KOPT-K1 (cell line): ENCODE results near the gene USP32.
"Not testable (repeated sequence)": the region's sequence is repeated elsewhere in the genome, so short reads cannot be mapped to it uniquely, and the experiment has no call there.

Experiments
- H3K27ac ChIP-seq: fragments of 200-600 bp; sonication (generic); 2 replicates; pipeline ENCODE4 v1.5.1; 2016; ENCODE audit warnings: antibody characterized with exemption, mild to moderate bottlenecking, low read depth, low read length; ENCODE audit not compliant: poor library complexity, severe bottlenecking
- H3K36me3 ChIP-seq: fragments of 200-600 bp; sonication (generic); 2 replicates; pipeline ENCODE4 v1.5.1; 2017; ENCODE audit warnings: antibody characterized with exemption, mild to moderate bottlenecking, low read length, moderate library complexity; ENCODE audit not compliant: insufficient read depth
- H3K9me3 ChIP-seq: fragments of 200-600 bp; sonication (generic); 2 replicates; pipeline ENCODE4 v1.5.1; 2017; ENCODE audit warnings: antibody characterized with exemption, low read length, mild to moderate bottlenecking; ENCODE audit not compliant: insufficient read depth, poor library complexity, severe bottlenecking

Gene USP32

GRCh38 chr17:60392042-60392844 is at the start of gene USP32:
Gene USP32 (minus strand): TSS chr17:60392133. CDS start chr17:60391939, 194 bp downstream.
- H3K36me3 ChIP-seq, result no peaks in the 10 kb centered on the region
- H3K9me3 ChIP-seq, result no peaks in the 10 kb centered on the region
- peak within 1 kb of the TSS; percentile 99 for H3K27ac ChIP-seq

DNA sequence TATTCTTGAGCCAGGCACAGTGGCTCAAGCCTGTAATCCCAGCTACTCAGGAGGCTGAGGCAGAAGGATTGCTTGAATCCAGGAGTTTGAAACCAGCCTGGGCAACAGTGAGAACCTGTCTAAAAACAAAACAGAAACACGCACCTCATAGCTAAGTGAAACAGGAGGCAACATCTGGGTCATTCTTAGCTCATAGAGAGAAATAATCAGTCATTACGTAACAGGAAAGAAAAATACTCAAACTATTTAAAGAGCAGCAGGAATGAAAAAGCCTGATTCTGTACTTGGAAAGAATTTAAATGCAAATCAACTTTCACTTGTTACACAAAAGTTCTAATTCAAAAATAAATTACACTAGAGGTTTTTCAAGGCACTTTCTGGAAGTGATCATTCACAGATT is 47.6 kb upstream of the USP32 start:
- Histone ChIP-seq H3K9me3 (no peaks in the 10 kb centered on the region), H3K27ac (no peak overlapping the region), H3K36me3 (0 out of 2 replicates have a peak, but pooled peaks cover under 1% of the 10 kb centered on the region)

- H3K9me3 ChIP-seq, result peaks cover 21% of the 10 kb centered on the region
- no peak overlapping the region for H3K27ac ChIP-seq
- no peaks in the 10 kb centered on the region for H3K36me3 ChIP-seq
These were observed 44.7 kb upstream of the USP32 start for GRCh38 chr17:60436676-60437075.

GRCh38 chr17:60435244-60436167 is 43.6 kb upstream of the USP32 start:
- Histone ChIP-seq H3K9me3 (peaks cover 21% of the 10 kb centered on the region), H3K27ac (no peak overlapping the region), H3K36me3 (no peaks in the 10 kb centered on the region)

- not testable (repeated sequence) for H3K27ac ChIP-seq, H3K36me3 ChIP-seq
- peaks cover 21% of the 10 kb centered on the region for H3K9me3 ChIP-seq
These were observed 41.4 kb upstream of the USP32 start for GRCh38 chr17:60433021-60433997.

DNA sequence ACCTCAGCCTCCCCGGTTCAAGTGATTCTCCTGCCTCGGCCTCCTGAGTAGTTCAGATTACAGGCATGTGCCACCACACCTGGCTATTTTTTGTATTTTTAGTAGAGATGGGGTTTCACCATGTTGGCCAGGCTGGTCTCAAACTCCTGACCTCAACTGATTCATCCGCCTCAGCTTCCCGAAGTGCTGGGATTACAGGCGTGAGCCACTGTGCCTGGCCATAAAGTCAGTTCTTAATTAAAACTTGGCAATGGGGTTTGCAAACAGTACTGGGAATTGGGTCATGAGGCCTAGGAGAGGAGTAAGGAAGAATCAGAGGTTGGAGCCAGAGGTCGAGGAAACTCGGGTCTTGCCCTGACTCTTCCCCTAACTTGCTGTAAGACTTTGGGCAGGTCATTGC is 38.6 kb upstream of the USP32 start:
- not testable (repeated sequence) for H3K27ac ChIP-seq, H3K36me3 ChIP-seq
- peaks cover 21% of the 10 kb centered on the region for H3K9me3 ChIP-seq

- H3K27ac ChIP-seq, H3K36me3 ChIP-seq: not testable (repeated sequence)
- peaks cover 17% of the 10 kb centered on the region for H3K9me3 ChIP-seq
These were observed 36.6 kb upstream of the USP32 start for GRCh38 chr17:60428491-60428890.

DNA sequence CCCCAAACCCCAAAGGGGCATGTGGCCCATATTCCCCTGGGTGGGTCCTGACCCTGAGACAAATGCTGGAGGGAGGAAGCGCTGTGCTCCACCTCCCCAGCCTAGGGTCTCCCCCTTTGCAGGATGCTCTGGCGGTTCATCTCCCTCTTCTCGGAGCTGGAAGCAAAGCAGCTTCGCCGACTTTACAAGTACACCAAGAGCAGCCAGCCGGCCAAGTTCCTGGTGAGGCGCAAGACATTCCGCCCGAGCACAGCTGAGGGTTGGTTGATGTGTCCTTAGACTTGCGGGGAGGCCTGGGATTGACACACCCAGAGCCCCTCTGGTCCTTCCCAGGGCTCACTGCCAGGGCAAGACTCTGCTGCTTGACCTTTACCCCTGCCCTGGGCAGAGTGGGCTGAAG is 34.7 kb upstream of the USP32 start:
- Histone ChIP-seq H3K27ac (no peak overlapping the region), H3K36me3 (no peaks in the 10 kb centered on the region), H3K9me3 (no peaks in the 10 kb centered on the region)

GRCh38 chr17:60425626-60426025 is 33.7 kb upstream of the USP32 start:
- Histone ChIP-seq H3K9me3 (no peaks in the 10 kb centered on the region), H3K36me3 (no peaks in the 10 kb centered on the region), H3K27ac (no peak overlapping the region)

DNA sequence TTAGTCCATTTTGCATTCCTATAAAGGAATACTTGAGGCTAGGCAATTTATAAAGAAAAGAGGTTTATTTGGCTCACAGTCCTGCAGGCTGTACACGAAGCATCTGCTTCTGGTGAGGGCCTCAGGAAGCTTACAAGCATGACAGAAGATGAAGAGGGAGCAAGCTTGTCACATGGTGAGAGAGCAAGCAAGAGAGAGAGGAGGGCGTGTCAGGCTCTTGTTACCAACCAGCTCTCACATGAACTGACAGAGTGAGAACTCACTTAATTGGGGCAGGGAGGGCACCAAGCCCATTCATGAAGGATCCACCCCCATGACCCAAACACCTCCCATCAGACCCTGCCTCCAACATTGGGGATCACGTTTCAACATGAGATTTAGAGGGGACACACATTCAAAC is 31.9 kb upstream of the USP32 start:
- H3K9me3 ChIP-seq, result no peaks in the 10 kb centered on the region
- no peak overlapping the region for H3K27ac ChIP-seq
- H3K36me3 ChIP-seq, result no peaks in the 10 kb centered on the region

DNA sequence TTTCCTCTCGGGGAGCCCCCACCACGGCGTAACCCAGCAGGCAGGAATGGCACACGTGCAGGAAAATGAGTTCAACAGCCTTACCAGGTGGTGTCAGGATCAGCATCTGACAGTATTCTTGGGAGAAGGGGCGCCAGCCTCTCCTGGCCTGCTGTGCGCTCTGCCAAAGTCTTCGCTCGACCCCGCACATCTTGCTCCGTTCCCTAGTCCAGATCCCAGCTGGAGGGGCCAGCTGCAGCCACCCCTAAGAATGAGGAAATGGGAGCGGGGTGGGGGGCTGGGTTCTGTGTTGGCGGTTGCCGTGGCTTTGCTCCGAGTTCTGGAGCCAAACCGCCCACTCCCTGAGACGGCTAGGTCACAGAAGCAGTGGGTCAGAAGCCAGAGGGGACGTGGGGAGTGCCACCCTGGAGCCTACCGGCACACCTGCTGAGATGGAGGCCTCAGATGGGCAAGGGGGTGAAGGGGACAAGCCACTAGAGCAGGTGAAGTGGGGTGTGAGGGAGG is 30.3 kb upstream of the USP32 start, which contains the start of gene CHCT1:
TSS of gene CHCT1 (plus strand) at position 328 of the 504 bp plus-strand sequence. CDS start at position 432, 104 bp downstream.
- Histone ChIP-seq H3K9me3 (no peaks in the 10 kb centered on the region), H3K27ac (peak within 1 kb of the TSS; percentile 51), H3K36me3 (no peaks in the 10 kb centered on the region)

GRCh38 chr17:60421273-60422161 is 29.6 kb upstream of the USP32 start:
- H3K36me3 ChIP-seq, result no peaks in the 10 kb centered on the region
- peak overlapping the region; percentile 51 for H3K27ac ChIP-seq
- H3K9me3 ChIP-seq, result no peaks in the 10 kb centered on the region

DNA sequence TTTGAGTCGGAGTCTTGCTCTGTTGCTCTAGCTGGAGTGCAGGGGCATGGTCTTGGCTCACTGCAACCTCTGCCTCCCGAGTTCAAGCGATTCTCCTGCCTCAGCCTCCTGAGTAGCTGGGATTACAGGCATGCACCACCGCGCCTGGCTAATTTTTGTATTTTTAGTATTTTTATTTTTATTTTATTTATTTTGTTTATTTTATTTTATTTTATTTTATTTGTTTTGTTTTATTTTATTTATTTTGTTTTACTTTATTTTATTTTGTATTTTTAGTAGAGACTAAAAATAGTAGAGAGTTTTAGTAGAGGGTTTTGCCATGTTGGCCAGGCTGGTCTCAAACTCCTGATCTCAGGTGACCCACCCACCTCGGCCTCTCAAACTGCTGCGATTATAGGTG is 27.9 kb upstream of the USP32 start:
- H3K36me3 ChIP-seq, H3K9me3 ChIP-seq, H3K27ac ChIP-seq: not testable (repeated sequence)
